H7 (cell line): ENCODE measurements around the gene TTYH1. TPM values are rescaled to one million over a fixed set of nuclear protein-coding genes. Genes with fewer than 3 reads are reported as not detected.
A peak's percentile ranks its signal among the peaks of the same experiment; 100 is the strongest.

ENCODE experiments used
- DNase-seq: peaks from one replicate; pipeline ENCODE4 v3.0.0; 2012
- H3K27me3 ChIP-seq: 2 replicates; pipeline ENCODE4 v1.6.0; 2011; ENCODE audit warnings: mild to moderate bottlenecking, low read length; ENCODE audit not compliant: control insufficient read depth, insufficient read depth
- H3K36me3 ChIP-seq: replicated peaks from 2 replicates; pipeline ENCODE4 v1.5.1; 2011; ENCODE audit warnings: low read length; ENCODE audit not compliant: control insufficient read depth, insufficient read depth
- H3K4me3 ChIP-seq: 2 replicates; pipeline ENCODE4 v1.5.1; 2011; ENCODE audit warnings: low read depth, mild to moderate bottlenecking, control low read depth, low read length, moderate library complexity; ENCODE audit not compliant: insufficient read depth
- total RNA-seq: library from RNA; depleted of rRNA; stranded (reverse); fragments of >200 nt; shearing (Covaris generic); gene quantifications from 2 replicates; pipeline ENCODE4 v1.2.3, GENCODE V29; 2014; rRNA removed

The TTYH1 gene
- total RNA-seq, 1 experiment from 2014 or later = 13.4 TPM

DNA sequence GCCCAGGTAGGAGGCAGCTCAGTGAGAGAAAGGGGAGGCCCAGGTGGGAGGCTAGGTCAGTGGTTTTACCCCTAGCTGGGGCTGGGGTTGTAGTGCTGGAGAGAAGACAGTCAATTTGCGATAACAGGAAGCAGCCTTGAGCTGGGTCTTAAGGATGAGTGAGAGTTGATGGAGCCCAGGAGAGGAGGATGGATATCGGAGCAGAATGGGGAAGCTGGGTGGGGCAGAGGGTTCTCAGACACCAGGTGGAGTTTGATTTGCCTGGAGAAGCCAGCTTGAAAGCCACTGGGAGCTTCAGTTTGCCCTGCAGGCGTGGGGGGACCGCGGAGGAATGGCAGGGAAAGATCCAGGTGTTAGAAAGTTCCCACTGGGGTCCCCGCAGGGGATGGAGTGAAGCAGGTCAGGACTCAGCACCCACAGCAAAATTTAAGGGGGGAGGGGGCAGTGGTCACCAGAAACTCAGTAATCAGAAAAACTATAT lies 58.7 kb downstream of the TTYH1 start:
- H3K36me3 ChIP-seq = no peaks in the 10 kb centered on the region
- DNase-seq = peak; percentile 43
- no peak overlapping the region for H3K4me3 ChIP-seq
- H3K27me3 ChIP-seq = peaks cover 28% of the 10 kb centered on the region

DNA sequence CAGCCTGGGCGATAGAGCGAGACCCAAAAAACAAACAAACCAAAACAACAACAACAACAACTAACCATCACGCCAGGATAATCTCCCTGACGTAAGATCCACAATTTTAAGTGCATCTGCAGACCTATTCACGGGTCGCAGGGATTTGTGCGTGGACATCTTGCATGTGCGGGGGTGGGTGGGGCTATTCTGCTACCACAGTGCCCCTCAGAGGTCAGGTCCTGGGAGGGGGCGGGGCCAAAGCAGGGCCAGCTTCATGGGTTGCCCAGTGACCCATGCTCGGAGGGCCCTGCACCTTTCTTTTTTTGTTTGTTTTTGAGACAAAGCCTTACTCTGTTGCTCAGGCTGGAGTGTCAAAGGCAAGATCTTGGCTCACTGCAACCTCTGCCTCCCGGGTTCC lies 60.4 kb downstream of the TTYH1 start:
- DNase-seq = peak; percentile 52
- H3K27me3 ChIP-seq = peaks cover 13% of the 10 kb centered on the region
- H3K36me3 ChIP-seq = no peaks in the 10 kb centered on the region
- H3K4me3 ChIP-seq = no peak overlapping the region

DNA sequence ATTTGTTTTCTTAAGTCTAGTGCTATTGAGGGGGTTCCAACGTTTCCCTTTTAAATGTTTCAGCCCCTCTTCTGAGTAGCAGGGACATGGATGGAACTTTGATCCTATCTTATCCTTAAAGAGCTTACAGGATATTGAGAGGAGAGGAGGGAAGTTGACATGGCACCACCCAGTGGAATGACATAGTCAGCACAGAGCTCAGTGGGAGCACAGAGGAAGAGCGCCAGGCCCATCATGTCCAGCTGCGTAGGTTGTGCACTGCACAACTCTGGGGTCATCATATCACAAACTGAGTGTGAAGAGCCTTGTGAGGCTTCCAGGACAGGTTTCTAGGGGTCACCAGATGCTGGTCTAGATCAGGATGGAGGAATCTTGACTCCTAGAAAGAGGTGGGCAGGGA lies 62.4 kb downstream of the TTYH1 start:
- Histone ChIP-seq H3K4me3 (no peak overlapping the region), H3K27me3 (peaks cover 4% of the 10 kb centered on the region; the same call in 1 of the 2 replicates), H3K36me3 (no peaks in the 10 kb centered on the region)
- DNase-seq = peak; percentile 18

GRCh38 chr19:54478677-54479266 lies 63.5 kb downstream of the TTYH1 start:
- H3K4me3 ChIP-seq = no peak overlapping the region
- H3K27me3 ChIP-seq = no peaks in the 10 kb centered on the region; the same call in 1 of the 2 replicates
- H3K36me3 ChIP-seq = no peaks in the 10 kb centered on the region
- DNase-seq = peak; percentile 81

GRCh38 chr19:54480051-54480450 lies 64.8 kb downstream of the TTYH1 start:
- Histone ChIP-seq H3K4me3 (no peak overlapping the region), H3K27me3 (no peaks in the 10 kb centered on the region), H3K36me3 (no peaks in the 10 kb centered on the region)
- no peak for DNase-seq

GRCh38 chr19:54481326-54481930 lies 66.2 kb downstream of the TTYH1 start:
- H3K27me3 ChIP-seq = no peaks in the 10 kb centered on the region
- no peaks in the 10 kb centered on the region for H3K36me3 ChIP-seq
- DNase-seq = peak; percentile 88
- no peak overlapping the region for H3K4me3 ChIP-seq

DNA sequence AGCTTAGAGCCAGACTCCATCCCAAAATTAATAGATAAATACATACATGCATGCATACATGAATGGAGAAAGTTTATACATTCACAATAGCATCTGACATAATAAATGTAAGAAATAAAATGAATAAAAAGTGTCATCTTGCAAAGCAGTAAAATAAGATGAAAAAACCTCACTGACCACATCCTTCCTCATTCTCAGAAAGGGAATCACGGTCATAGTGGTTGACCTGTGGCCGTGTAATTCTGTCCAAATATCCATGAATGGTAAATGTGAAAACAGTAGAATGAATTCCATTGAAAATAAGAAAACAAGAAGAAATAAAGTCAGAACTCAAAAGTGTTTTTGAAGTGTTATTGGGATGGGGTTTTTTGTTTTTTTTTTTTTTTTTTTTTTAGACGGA lies 67.6 kb downstream of the TTYH1 start:
- Histone ChIP-seq H3K36me3 (no peaks in the 10 kb centered on the region), H3K27me3 (no peaks in the 10 kb centered on the region), H3K4me3 (no peak overlapping the region)
- no peak for DNase-seq

GRCh38 chr19:54484451-54484850 lies 69.2 kb downstream of the TTYH1 start:
- DNase-seq = no peak
- no peaks in the 10 kb centered on the region for H3K36me3 ChIP-seq
- H3K4me3 ChIP-seq = no peak overlapping the region
- no peaks in the 10 kb centered on the region for H3K27me3 ChIP-seq

- no peak overlapping the region for H3K4me3 ChIP-seq
- no peaks in the 10 kb centered on the region for H3K36me3 ChIP-seq
- no peaks in the 10 kb centered on the region for H3K27me3 ChIP-seq
- no peak for DNase-seq
Measured at GRCh38 chr19:54485851-54486250, 70.6 kb downstream of the TTYH1 start.

Other genes starting within 250 kb of the TTYH1 start
- gene TMC4, start 242.3 kb upstream of the TTYH1 start, total RNA-seq = 1.9 and 2.8 TPM in 2 replicates
- 76.6 and 88.1 TPM in 2 replicates for gene MBOAT7, start 225.9 kb upstream of the TTYH1 start, total RNA-seq
- gene TSEN34, start 224.2 kb upstream of the TTYH1 start, total RNA-seq = 76.9 and 87.8 TPM in 2 replicates
- 3,283 and 3,663 TPM in 2 replicates for gene RPS9, start 214.6 kb upstream of the TTYH1 start, total RNA-seq
- gene LILRB3, start 192.5 kb upstream of the TTYH1 start, total RNA-seq = not detected in 2 replicates
- gene LILRA6, start 172.7 kb upstream of the TTYH1 start, total RNA-seq = not detected in 2 replicates
- not detected in 2 replicates for gene LILRB5, start 158.2 kb upstream of the TTYH1 start, total RNA-seq
- gene LILRB2, start 134.4 kb upstream of the TTYH1 start, total RNA-seq = not detected in 2 replicates
- not detected in 2 replicates for gene LILRA5, start 102.3 kb upstream of the TTYH1 start, total RNA-seq
- gene LILRA4, start 76.3 kb upstream of the TTYH1 start, total RNA-seq = not detected in 2 replicates
- gene LAIR1, start 50.5 kb upstream of the TTYH1 start, total RNA-seq = 0.07 and 0.33 TPM in 2 replicates
- gene LENG8, start 33.7 kb downstream of the TTYH1 start, total RNA-seq = 25.3 and 30.7 TPM in 2 replicates
- 3.5 and 7.9 TPM in 2 replicates for gene LENG9, start 48.3 kb downstream of the TTYH1 start, total RNA-seq
- gene CDC42EP5, start 57.8 kb downstream of the TTYH1 start, total RNA-seq = 0.70 and 4.3 TPM in 2 replicates
- gene LAIR2, start 87.4 kb downstream of the TTYH1 start, total RNA-seq = not detected in 2 replicates
- not detected in 2 replicates for gene LILRA2, start 158.3 kb downstream of the TTYH1 start, total RNA-seq
- gene LILRA1, start 178.2 kb downstream of the TTYH1 start, total RNA-seq = not detected in 2 replicates
- gene LILRB1, start 215.0 kb downstream of the TTYH1 start, total RNA-seq = not detected in 2 replicates
- not detected in 2 replicates for gene LILRB4, start 247.5 kb downstream of the TTYH1 start, total RNA-seq